AG04450 (cell line): ENCODE results near the gene MCU. TPM values are rescaled to one million over a fixed set of nuclear protein-coding genes. Genes with fewer than 3 reads are reported as not detected.

Experiments
- CTCF ChIA-PET: fragments of 300-600, 350-600 bp; formaldehyde crosslinking; extraction: SDS; loops from one replicate; lab custom pipeline; 2022; ENCODE audit warnings: antibody characterized with exemption, inconsistent platforms; lab: Charles Lee
- POLR2A ChIA-PET: fragments of 350-600 bp; formaldehyde crosslinking; extraction: SDS; loops from one replicate; lab custom pipeline; 2021; ENCODE audit warnings: antibody characterized with exemption, inconsistent platforms; lab: Yijun Ruan, JAX
- DNase-seq: peaks from one replicate; pipeline ENCODE4 v3.0.0-alpha.2; 2011; ENCODE audit warnings: low read depth, low spot score
- H3K27ac ChIP-seq: one replicate; pipeline ENCODE4 v1.5.1; 2012; ENCODE audit warnings: low read depth, low read length, control low read depth
- H3K27me3 ChIP-seq: one replicate; pipeline ENCODE4 v1.6.0; 2012; ENCODE audit warnings: low read length; ENCODE audit not compliant: control insufficient read depth, insufficient read depth
- H3K4me3 ChIP-seq: 2 replicates; pipeline ENCODE4 v1.5.1; 2011; ENCODE audit warnings: mild to moderate bottlenecking, low read depth, low read length, control low read depth
- H3K9me3 ChIP-seq: 2 replicates; pipeline ENCODE4 v1.5.1; 2012; ENCODE audit warnings: low read length; ENCODE audit not compliant: control insufficient read depth, insufficient read depth
- polyA plus RNA-seq: library from polyadenylated mRNA; depleted of rRNA; stranded (reverse); fragments of >200 nt; gene quantifications from 2 replicates; pipeline ENCODE4 v1.2.3, GENCODE V29; 2011
- TF ChIP-seq, protein P1 (sequence below): IDR thresholded peaks from 2 replicates; pipeline ENCODE4 v1.5.1; 2011; ENCODE audit warnings: low read depth, low read length, control low read depth, inconsistent platforms

MCU gene
- polyA plus RNA-seq, 1 experiment: 104 TPM

- Histone ChIP-seq H3K4me3 (no peak overlapping the region), H3K27ac (no peak overlapping the region), H3K9me3 (no peaks in the 10 kb centered on the region), H3K27me3 (no peaks in the 10 kb centered on the region)
- TF ChIP-seq, protein P1, sequence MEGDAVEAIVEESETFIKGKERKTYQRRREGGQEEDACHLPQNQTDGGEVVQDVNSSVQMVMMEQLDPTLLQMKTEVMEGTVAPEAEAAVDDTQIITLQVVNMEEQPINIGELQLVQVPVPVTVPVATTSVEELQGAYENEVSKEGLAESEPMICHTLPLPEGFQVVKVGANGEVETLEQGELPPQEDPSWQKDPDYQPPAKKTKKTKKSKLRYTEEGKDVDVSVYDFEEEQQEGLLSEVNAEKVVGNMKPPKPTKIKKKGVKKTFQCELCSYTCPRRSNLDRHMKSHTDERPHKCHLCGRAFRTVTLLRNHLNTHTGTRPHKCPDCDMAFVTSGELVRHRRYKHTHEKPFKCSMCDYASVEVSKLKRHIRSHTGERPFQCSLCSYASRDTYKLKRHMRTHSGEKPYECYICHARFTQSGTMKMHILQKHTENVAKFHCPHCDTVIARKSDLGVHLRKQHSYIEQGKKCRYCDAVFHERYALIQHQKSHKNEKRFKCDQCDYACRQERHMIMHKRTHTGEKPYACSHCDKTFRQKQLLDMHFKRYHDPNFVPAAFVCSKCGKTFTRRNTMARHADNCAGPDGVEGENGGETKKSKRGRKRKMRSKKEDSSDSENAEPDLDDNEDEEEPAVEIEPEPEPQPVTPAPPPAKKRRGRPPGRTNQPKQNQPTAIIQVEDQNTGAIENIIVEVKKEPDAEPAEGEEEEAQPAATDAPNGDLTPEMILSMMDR: no peak
- ChIA-PET CTCF (no interaction called here), POLR2A (no interaction called here)
- no peak for DNase-seq
Measured at GRCh38 chr10:72793752-72794151, 101.8 kb downstream of the MCU start.

GRCh38 chr10:72794260-72794659, 102.3 kb downstream of the MCU start:
- ChIA-PET CTCF (no interaction called here), POLR2A (no interaction called here)
- no peak for DNase-seq

DNA sequence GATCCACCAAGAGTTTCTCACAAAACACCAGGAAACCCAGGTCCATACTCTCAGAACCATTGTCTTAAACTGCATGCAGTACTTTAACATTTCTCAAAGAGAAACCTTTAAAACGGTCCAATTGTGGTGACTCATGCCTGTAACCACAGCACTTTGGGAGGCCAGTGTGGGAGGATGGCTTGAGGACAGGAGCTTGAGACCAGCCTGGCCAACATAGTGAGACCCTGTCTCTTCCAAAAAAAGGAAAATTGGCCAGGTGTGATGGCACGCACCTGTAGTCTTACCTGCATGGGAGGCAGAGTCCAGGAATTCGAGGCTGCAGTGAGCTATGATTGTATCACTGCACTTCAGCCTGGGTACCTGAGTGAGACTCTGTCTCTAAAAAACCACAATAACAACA, 104.1 kb downstream of the MCU start:
- DNase-seq: no peak
- TF ChIP-seq, protein P1: no peak
- H3K4me3 ChIP-seq: no peak overlapping the region
- H3K27me3 ChIP-seq: no peaks in the 10 kb centered on the region
- H3K27ac ChIP-seq: no peak overlapping the region
- ChIA-PET CTCF (no interaction called here), POLR2A (no interaction called here)
- H3K9me3 ChIP-seq: no peaks in the 10 kb centered on the region

More at GRCh38 chr10:72794260-72794659, 102.3 kb downstream of the MCU start:
- Histone ChIP-seq H3K9me3 (no peaks in the 10 kb centered on the region), H3K4me3 (no peak overlapping the region), H3K27ac (no peak overlapping the region), H3K27me3 (no peaks in the 10 kb centered on the region)
- TF ChIP-seq, protein P1: no peak

DNA sequence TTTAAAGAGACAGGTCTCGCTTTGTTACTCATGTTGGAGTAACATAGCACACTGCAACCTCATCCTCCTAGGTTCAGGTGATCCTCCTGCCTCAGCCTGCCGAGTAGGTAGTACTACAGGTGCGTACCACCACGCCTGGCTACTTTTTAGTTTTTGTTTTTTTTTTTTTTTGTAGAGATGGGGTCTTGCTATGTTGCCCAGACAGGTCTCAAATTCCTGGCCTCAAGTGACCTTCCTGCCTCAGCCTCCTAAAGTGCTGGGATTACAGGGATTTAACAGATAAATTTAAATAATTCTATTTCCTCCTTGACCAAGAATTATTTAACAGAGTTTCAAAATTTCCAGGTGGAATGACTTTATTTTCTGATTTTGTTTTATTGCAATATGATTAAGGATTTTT, 104.6 kb downstream of the MCU start:
- TF ChIP-seq, protein P1: no peak
- Histone ChIP-seq H3K9me3 (no peaks in the 10 kb centered on the region), H3K4me3 (no peak overlapping the region), H3K27ac (no peak overlapping the region), H3K27me3 (no peaks in the 10 kb centered on the region)
- ChIA-PET CTCF (interaction anchor here (0.6 kb wide), 1 partner anchor 100 kb away, joined by 8 read pairs; no protein-coding TSS in a partner anchor), POLR2A (interaction anchor here (0.7 kb wide), 1 partner anchor 105 kb away, joined by 3 read pairs; no protein-coding TSS in a partner anchor)
- DNase-seq: no peak

GRCh38 chr10:72800000-72800740, 108.2 kb downstream of the MCU start:
- no peak for DNase-seq
- ChIA-PET POLR2A (no interaction called here), CTCF (no interaction called here)
- Histone ChIP-seq H3K9me3 (no peaks in the 10 kb centered on the region), H3K4me3 (no peak overlapping the region), H3K27me3 (no peaks in the 10 kb centered on the region), H3K27ac (no peak overlapping the region)
- TF ChIP-seq, protein P1: no peak
